SU-DHL-6 (cell line): Measurements from ENCODE around the gene ADNP.

Experiments used
- H2AFZ ChIP-seq: fragments of 200-600 bp; sonication (generic); 2 replicates; pipeline ENCODE4 v1.6.1; 2014; ENCODE audit warnings: low read depth, mild to moderate bottlenecking, moderate library complexity, mixed read lengths, antibody characterized with exemption, low read length; ENCODE audit not compliant: severe bottlenecking
- H3F3A ChIP-seq: fragments of 200-600 bp; shearing (Covaris generic); 2 replicates; pipeline ENCODE4 v1.6.0; 2016; ENCODE audit warnings: antibody characterized with exemption, mild to moderate bottlenecking; ENCODE audit not compliant: insufficient read depth
- H3K27ac ChIP-seq: fragments of 200-600 bp; sonication (generic); 2 replicates; pipeline ENCODE4 v1.5.1; 2016; ENCODE audit warnings: low read depth, mild to moderate bottlenecking, low read length, moderate library complexity, mixed read lengths
- H3K27me3 ChIP-seq: fragments of 200-600 bp; sonication (generic), shearing (Covaris generic); 2 replicates; pipeline ENCODE4 v1.6.0; 2014; ENCODE audit warnings: mild to moderate bottlenecking, low read length
- H3K36me3 ChIP-seq: fragments of 200-600 bp; sonication (generic); 2 replicates; pipeline ENCODE4 v1.6.1; 2014; ENCODE audit warnings: mild to moderate bottlenecking, low read length, mixed read lengths
- H3K4me2 ChIP-seq: fragments of 300-600, 200-600 bp; shearing (Covaris generic), sonication (generic); 2 replicates; pipeline ENCODE4 v1.6.0; 2014; ENCODE audit warnings: low read length, low read depth, mild to moderate bottlenecking; ENCODE audit not compliant: poor library complexity, severe bottlenecking
- H3K4me3 ChIP-seq: fragments of 200-600 bp; sonication (generic); 2 replicates; pipeline ENCODE4 v1.5.1; 2014; ENCODE audit warnings: antibody characterized with exemption, low read length, mild to moderate bottlenecking, mixed read lengths; ENCODE audit not compliant: insufficient read depth, poor library complexity, severe bottlenecking
- H3K79me2 ChIP-seq: fragments of 200-600 bp; sonication (generic); 2 replicates; pipeline ENCODE4 v1.6.1; 2014; ENCODE audit warnings: mild to moderate bottlenecking, low read length, moderate library complexity; ENCODE audit not compliant: insufficient read depth
- H3K9ac ChIP-seq: fragments of 200-600 bp; sonication (generic); 2 replicates; pipeline ENCODE4 v1.7.0; 2014; ENCODE audit warnings: mild to moderate bottlenecking, low read length
- H3K9me2 ChIP-seq: fragments of 200-600 bp; sonication (generic); replicated peaks from 2 replicates; pipeline ENCODE4 v1.6.1; 2014; ENCODE audit warnings: low read length; ENCODE audit not compliant: insufficient read depth
- H3K9me3 ChIP-seq: fragments of 200-600 bp; sonication (generic); 2 replicates; pipeline ENCODE4 v1.6.1; 2014; ENCODE audit warnings: low read length, mixed read lengths; ENCODE audit not compliant: insufficient read depth
- H4K20me1 ChIP-seq: fragments of 200-600 bp; sonication (generic); 2 replicates; pipeline ENCODE4 v1.6.1; 2014; ENCODE audit warnings: low read depth, mild to moderate bottlenecking, antibody characterized with exemption, low read length, moderate library complexity, mixed read lengths
- CTCF ChIP-seq: fragments of 200-600 bp; sonication (generic); IDR thresholded peaks from one replicate; pipeline ENCODE4 v1.5.1; 2017; ENCODE audit warnings: antibody characterized with exemption, mild to moderate bottlenecking, low read length, moderate library complexity; ENCODE audit not compliant: insufficient read depth, poor library complexity, severe bottlenecking
- EZH2phosphoT487 ChIP-seq: fragments of 200-600 bp; sonication (generic), shearing (Covaris generic); conservative IDR thresholded peaks from 2 replicates; pipeline ENCODE4 v1.6.1; 2018; ENCODE audit warnings: mild to moderate bottlenecking, antibody characterized with exemption, low read length, moderate library complexity, mixed read lengths

The ADNP gene

GRCh38 chr20:50898475-50898874 lies 32.8 kb downstream of the ADNP start:
- H3K4me2 ChIP-seq = no peak overlapping the region
- peak overlapping the region; percentile 19 for H3K27ac ChIP-seq
- no peak overlapping the region for H3K4me3 ChIP-seq
- H4K20me1 ChIP-seq = peaks cover 23% of the 10 kb centered on the region
- H3K27me3 ChIP-seq = no peaks in the 10 kb centered on the region
- no peaks in the 10 kb centered on the region for H3K9me2 ChIP-seq
- H3K9ac ChIP-seq = no peak overlapping the region
- no peak overlapping the region for H2AFZ ChIP-seq
- peaks cover 39% of the 10 kb centered on the region for H3K79me2 ChIP-seq
- H3K9me3 ChIP-seq = no peaks in the 10 kb centered on the region
- H3F3A ChIP-seq = peaks cover 48% of the 10 kb centered on the region
- peaks cover 70% of the 10 kb centered on the region for H3K36me3 ChIP-seq
- no peak for TF ChIP-seq CTCF
- no peak for TF ChIP-seq EZH2phosphoT487

GRCh38 chr20:50895111-50895830 lies 36.0 kb downstream of the ADNP start:
- Histone ChIP-seq H4K20me1 (no peaks in the 10 kb centered on the region; the same call in 1 of the 2 replicates), H3K4me3 (no peak overlapping the region), H3K9me2 (no peaks in the 10 kb centered on the region), H3K27ac (no peak overlapping the region), H3K4me2 (no peak overlapping the region), H3K79me2 (peaks cover 8% of the 10 kb centered on the region; the same call in 1 of the 2 replicates), H3K27me3 (no peaks in the 10 kb centered on the region), H3K36me3 (peaks cover 46% of the 10 kb centered on the region), H2AFZ (no peak overlapping the region), H3K9ac (no peak overlapping the region), H3K9me3 (no peaks in the 10 kb centered on the region), H3F3A (peaks cover 56% of the 10 kb centered on the region)
- no peak for TF ChIP-seq EZH2phosphoT487
- TF ChIP-seq CTCF = no peak

- Histone ChIP-seq H3K27me3 (no peaks in the 10 kb centered on the region), H3K36me3 (peaks cover 34% of the 10 kb centered on the region), H3K9ac (no peak overlapping the region), H3K4me3 (no peak overlapping the region), H3K79me2 (peaks cover 2% of the 10 kb centered on the region; the same call in 1 of the 2 replicates), H3K9me3 (no peaks in the 10 kb centered on the region), H3K4me2 (no peak overlapping the region), H3F3A (peaks cover 60% of the 10 kb centered on the region), H2AFZ (no peak overlapping the region), H4K20me1 (no peaks in the 10 kb centered on the region), H3K27ac (no peak overlapping the region), H3K9me2 (no peaks in the 10 kb centered on the region)
- TF ChIP-seq EZH2phosphoT487 (no peak), CTCF (no peak)
These were observed 37.6 kb downstream of the ADNP start for GRCh38 chr20:50893620-50894019.
